Testis (tissue), 2 donors: ENCODE results near the gene HSFX3.

Source experiments
- CTCF ChIP-seq, 3 experiments: fragments of 450-650 bp in 2 of 3; fragments of 200-600 bp in 1 of 3; sonication (generic) in 1 of 3; IDR thresholded peaks; one replicate each; pipeline ENCODE4 v1.5.1; 2016 to 2019; ENCODE audit warnings: antibody characterized with exemption in 3 of 3, mild to moderate bottlenecking in 2 of 3, moderate library complexity in 1 of 3
- POLR2A ChIP-seq: fragments of 450-650 bp; IDR thresholded peaks from one replicate; pipeline ENCODE4 v1.6.1; 2017; ENCODE audit warnings: antibody characterized with exemption, mild to moderate bottlenecking, moderate library complexity

DNA sequence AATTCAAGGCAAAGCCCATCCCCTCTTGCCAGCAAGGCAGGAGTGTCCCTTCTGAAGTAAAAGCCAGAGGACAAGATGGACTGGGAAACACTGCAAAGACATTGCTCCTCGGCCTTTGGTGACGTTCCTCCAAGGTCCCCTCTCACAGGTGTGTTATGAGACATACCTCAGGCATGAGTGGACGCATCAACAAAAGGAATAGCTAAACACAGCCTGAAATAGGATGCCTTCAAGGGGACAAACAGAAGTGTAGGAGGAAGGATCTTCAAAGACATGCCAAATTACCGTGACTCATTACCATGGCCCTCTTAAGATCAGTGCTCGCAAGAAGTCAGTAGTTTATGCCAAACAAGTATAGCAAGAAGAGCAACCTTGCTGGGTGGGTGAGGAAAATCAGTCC lies 38.6 kb downstream of the HSFX3 start:
- no peak for TF ChIP-seq CTCF (IDR thresholded peaks at IDR 0.05)
- no peak for TF ChIP-seq POLR2A
